ENCODE data around the gene KRT33A.

KRT33A gene

DNA sequence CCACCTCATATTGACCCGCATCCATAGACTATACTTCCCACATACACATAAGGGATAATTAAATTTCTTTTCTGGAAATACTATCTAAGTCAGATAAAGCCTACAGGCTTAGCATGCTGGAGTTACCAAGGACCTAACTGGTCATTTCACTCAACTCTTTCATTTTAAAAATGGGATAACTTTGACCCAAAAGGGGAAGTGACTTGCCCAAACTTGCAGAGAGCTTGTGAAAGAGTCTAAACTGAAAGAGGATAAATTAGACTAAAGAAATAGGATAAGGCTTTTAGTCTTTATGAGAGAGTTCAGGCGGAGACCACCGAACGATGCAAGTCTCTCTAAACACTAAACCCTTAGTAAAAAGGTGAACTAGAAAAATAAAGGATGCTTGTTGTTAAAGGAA is 3.9 kb upstream of the KRT33A start:
- Histone ChIP-seq H2BK12ac (ENCODE audit: low read length in 2 of 2) (no peak overlapping the region), H2BK120ac (ENCODE audit: low read depth, low read length) (no peak overlapping the region), H3K23ac (ENCODE audit: low read length in 2 of 2) (no peak overlapping the region), H3K27ac (ENCODE audit: low read length, poor library complexity, severe bottlenecking) (no peak overlapping the region), H3K4me1 (ENCODE audit: control insufficient read depth, insufficient read depth, low read depth, low read length) (no peaks in the 10 kb centered on the region), H2AK5ac (ENCODE audit: low read length, severe bottlenecking) (no peak overlapping the region), H4K8ac (ENCODE audit: low read length) (no peak overlapping the region), H3K4ac (ENCODE audit: low read depth in 1 of 2, low read length in 2 of 2) (no peak overlapping the region), H3K36me3 (ENCODE audit: control insufficient read depth in 1 of 2, insufficient read depth in 2 of 2, low read depth in 1 of 2, low read length in 2 of 2) (no peaks in the 10 kb centered on the region), H3K14ac (ENCODE audit: low read length in 2 of 2) (no peak overlapping the region), H2BK5ac (ENCODE audit: low read depth, low read length, poor library complexity, severe bottlenecking) (no peak overlapping the region), H3K4me2 (ENCODE audit: low read length, poor library complexity, severe bottlenecking) (no peak overlapping the region), H3K4me3 (ENCODE audit: insufficient read depth in 1 of 2, low read depth in 1 of 2, low read length in 2 of 2) (no peak overlapping the region), H3K79me1 (replicated peaks; ENCODE audit: low read length, poor library complexity, severe bottlenecking) (no peaks in the 10 kb centered on the region), H4K91ac (ENCODE audit: low read length) (no peak overlapping the region), H3K27me3 (ENCODE audit: control insufficient read depth in 1 of 2, insufficient read depth in 1 of 2, low read length in 2 of 2) (peaks cover 0 to 34% of the 10 kb centered on the region in 2 experiments), H2AFZ (ENCODE audit: low read depth, low read length) (no peak overlapping the region), H3K18ac (ENCODE audit: low read depth in 1 of 2, low read length in 2 of 2) (no peak overlapping the region), H2BK15ac (ENCODE audit: low read depth, poor library complexity, severe bottlenecking) (no peak overlapping the region), H3K9me3 (ENCODE audit: control insufficient read depth, low read length) (peaks cover 11% of the 10 kb centered on the region), H3K9ac (ENCODE audit: low read length) (no peak overlapping the region)
- DNase-seq: no peak
- no CpG with 5 or more reads among the region's 4 CpGs for WGBS

DNA sequence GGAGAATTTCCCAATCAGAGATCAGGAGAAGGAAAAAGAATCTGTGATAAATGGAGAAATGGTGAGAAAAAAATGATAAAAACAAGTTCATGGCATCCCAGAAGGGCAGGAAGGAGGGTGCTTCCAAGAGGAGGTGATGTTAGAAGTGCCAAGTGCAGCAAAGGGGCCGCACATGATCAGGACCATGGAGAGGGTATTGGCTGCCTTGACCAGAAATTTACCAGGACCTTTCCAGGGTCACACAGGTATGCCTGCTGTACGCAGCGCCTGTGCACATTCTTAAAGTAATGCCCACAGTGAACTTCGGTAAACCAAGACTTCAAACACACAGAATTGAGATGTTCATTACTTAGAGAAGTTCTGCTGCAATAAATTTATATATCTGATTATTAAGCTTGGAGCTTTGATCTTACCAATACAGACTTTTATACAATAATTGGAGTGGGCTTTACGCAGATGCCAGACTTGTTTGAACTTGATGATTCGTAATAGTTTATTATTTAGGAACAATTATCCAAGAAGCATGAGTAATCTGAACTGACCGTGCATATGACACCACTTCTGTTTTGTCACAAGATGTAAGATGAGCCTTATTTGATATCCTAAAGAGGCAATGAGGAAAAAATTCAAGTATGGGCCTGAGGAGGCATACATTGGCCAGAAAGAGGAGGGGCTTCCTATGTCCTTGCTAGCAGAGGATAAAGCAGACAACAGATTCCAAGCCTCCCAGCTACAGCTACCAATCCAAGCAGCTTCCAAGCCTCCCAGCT is 2.2 kb upstream of the KRT33A start:
- Histone ChIP-seq H3K27ac (ENCODE audit: low read length, poor library complexity, severe bottlenecking) (no peak overlapping the region), H3K9me3 (ENCODE audit: control insufficient read depth, low read length) (peaks cover 11% of the 10 kb centered on the region), H2BK12ac (ENCODE audit: low read length in 2 of 2) (no peak overlapping the region), H3K4me3 (ENCODE audit: insufficient read depth in 1 of 2, low read depth in 1 of 2, low read length in 2 of 2) (no peak overlapping the region), H2BK120ac (ENCODE audit: low read depth, low read length) (no peak overlapping the region), H3K4ac (ENCODE audit: low read depth in 1 of 2, low read length in 2 of 2) (no peak overlapping the region), H3K36me3 (ENCODE audit: control insufficient read depth in 1 of 2, insufficient read depth in 2 of 2, low read depth in 1 of 2, low read length in 2 of 2) (no peaks in the 10 kb centered on the region), H3K79me1 (replicated peaks; ENCODE audit: low read length, poor library complexity, severe bottlenecking) (no peaks in the 10 kb centered on the region), H2AK5ac (ENCODE audit: low read length, severe bottlenecking) (no peak overlapping the region), H3K4me1 (ENCODE audit: control insufficient read depth, insufficient read depth, low read depth, low read length) (no peaks in the 10 kb centered on the region), H4K8ac (ENCODE audit: low read length) (no peak overlapping the region), H4K91ac (ENCODE audit: low read length) (no peak overlapping the region), H2AFZ (ENCODE audit: low read depth, low read length) (no peak overlapping the region), H3K9ac (ENCODE audit: low read length) (no peak overlapping the region), H3K14ac (ENCODE audit: low read length in 2 of 2) (no peak overlapping the region), H3K27me3 (ENCODE audit: control insufficient read depth in 1 of 2, insufficient read depth in 1 of 2, low read length in 2 of 2) (peaks cover 0 to 40% of the 10 kb centered on the region in 2 experiments), H3K4me2 (ENCODE audit: low read length, poor library complexity, severe bottlenecking) (no peak overlapping the region), H3K18ac (ENCODE audit: low read depth in 1 of 2, low read length in 2 of 2) (no peak overlapping the region), H2BK5ac (ENCODE audit: low read depth, low read length, poor library complexity, severe bottlenecking) (no peak overlapping the region), H3K23ac (ENCODE audit: low read length in 2 of 2) (no peak overlapping the region), H2BK15ac (ENCODE audit: low read depth, poor library complexity, severe bottlenecking) (no peak overlapping the region)
- DNase-seq: no peak
- WGBS: 70% methylated on average over 4 of the region's 7 CpGs

GRCh38 chr17:41351177-41351576 is 549 bp upstream of the KRT33A start:
- Histone ChIP-seq H3K4ac (ENCODE audit: low read depth in 1 of 2, low read length in 2 of 2) (no peak overlapping the region), H2AFZ (ENCODE audit: low read depth, low read length) (no peak overlapping the region), H3K4me2 (ENCODE audit: low read length, poor library complexity, severe bottlenecking) (no peak overlapping the region), H3K27me3 (ENCODE audit: control insufficient read depth in 1 of 2, insufficient read depth in 1 of 2, low read length in 2 of 2) (peaks cover 0 to 44% of the 10 kb centered on the region in 2 experiments), H3K79me1 (replicated peaks; ENCODE audit: low read length, poor library complexity, severe bottlenecking) (no peaks in the 10 kb centered on the region), H3K36me3 (ENCODE audit: control insufficient read depth in 1 of 2, insufficient read depth in 2 of 2, low read depth in 1 of 2, low read length in 2 of 2) (no peaks in the 10 kb centered on the region), H3K27ac (ENCODE audit: low read length, poor library complexity, severe bottlenecking) (no peak overlapping the region), H4K91ac (ENCODE audit: low read length) (no peak overlapping the region), H3K14ac (ENCODE audit: low read length in 2 of 2) (no peak overlapping the region), H2BK5ac (ENCODE audit: low read depth, low read length, poor library complexity, severe bottlenecking) (no peak overlapping the region), H2BK12ac (ENCODE audit: low read length in 2 of 2) (no peak overlapping the region), H3K9ac (ENCODE audit: low read length) (no peak overlapping the region), H3K18ac (ENCODE audit: low read depth in 1 of 2, low read length in 2 of 2) (no peak overlapping the region), H2AK5ac (ENCODE audit: low read length, severe bottlenecking) (no peak overlapping the region), H4K8ac (ENCODE audit: low read length) (no peak overlapping the region), H3K9me3 (ENCODE audit: control insufficient read depth, low read length) (peaks cover 5% of the 10 kb centered on the region), H2BK15ac (ENCODE audit: low read depth, poor library complexity, severe bottlenecking) (no peak overlapping the region), H2BK120ac (ENCODE audit: low read depth, low read length) (no peak overlapping the region), H3K4me1 (ENCODE audit: control insufficient read depth, insufficient read depth, low read depth, low read length) (no peaks in the 10 kb centered on the region), H3K4me3 (ENCODE audit: insufficient read depth in 1 of 2, low read depth in 1 of 2, low read length in 2 of 2) (no peak overlapping the region), H3K23ac (ENCODE audit: low read length in 2 of 2) (no peak overlapping the region)
- DNase-seq: no peak
- 86% methylated on average over 1 of the region's 2 CpGs for WGBS

- peaks cover 9% of the 10 kb centered on the region for H3K9me3 ChIP-seq (ENCODE audit: control insufficient read depth, low read length)
- no peak overlapping the region for H2AK5ac ChIP-seq (ENCODE audit: low read length, severe bottlenecking)
- H2BK12ac ChIP-seq (ENCODE audit: low read length in 2 of 2): no peak overlapping the region
- no peak overlapping the region for H4K8ac ChIP-seq (ENCODE audit: low read length)
- H3K4me3 ChIP-seq (ENCODE audit: insufficient read depth in 1 of 2, low read depth in 1 of 2, low read length in 2 of 2): no peak overlapping the region
- no peak overlapping the region for H2BK120ac ChIP-seq (ENCODE audit: low read depth, low read length)
- no peak overlapping the region for H3K18ac ChIP-seq (ENCODE audit: low read depth in 1 of 2, low read length in 2 of 2)
- no peaks in the 10 kb centered on the region for H3K36me3 ChIP-seq (ENCODE audit: control insufficient read depth in 1 of 2, insufficient read depth in 2 of 2, low read depth in 1 of 2, low read length in 2 of 2)
- no peak overlapping the region for H3K4ac ChIP-seq (ENCODE audit: low read depth in 1 of 2, low read length in 2 of 2)
- H2AFZ ChIP-seq (ENCODE audit: low read depth, low read length): no peak overlapping the region
- H4K91ac ChIP-seq (ENCODE audit: low read length): no peak overlapping the region
- peaks cover 0 to 41% of the 10 kb centered on the region in 2 experiments for H3K27me3 ChIP-seq (ENCODE audit: control insufficient read depth in 1 of 2, insufficient read depth in 1 of 2, low read length in 2 of 2)
- no peak overlapping the region for H3K27ac ChIP-seq (ENCODE audit: low read length, poor library complexity, severe bottlenecking)
- H3K23ac ChIP-seq (ENCODE audit: low read length in 2 of 2): no peak overlapping the region
- no peak overlapping the region for H2BK5ac ChIP-seq (ENCODE audit: low read depth, low read length, poor library complexity, severe bottlenecking)
- DNase-seq: no peak
- no peak overlapping the region for H2BK15ac ChIP-seq (ENCODE audit: low read depth, poor library complexity, severe bottlenecking)
- no peak overlapping the region for H3K9ac ChIP-seq (ENCODE audit: low read length)
- WGBS: 91% methylated on average over 7 of the region's 7 CpGs
- H3K4me1 ChIP-seq (ENCODE audit: control insufficient read depth, insufficient read depth, low read depth, low read length): no peaks in the 10 kb centered on the region
- no peak overlapping the region for H3K14ac ChIP-seq (ENCODE audit: low read length in 2 of 2)
- H3K4me2 ChIP-seq (ENCODE audit: low read length, poor library complexity, severe bottlenecking): no peak overlapping the region
- no peaks in the 10 kb centered on the region for H3K79me1 ChIP-seq (replicated peaks; ENCODE audit: low read length, poor library complexity, severe bottlenecking)
These were observed 2.5 kb downstream of the KRT33A start for GRCh38 chr17:41347869-41348760.

Measured in mesenchymal stem cell (in vitro differentiated cells and primary cell).